Mammary epithelial cell (primary cell): ENCODE data around the gene HHLA2.

Experiments
- CTCF ChIP-seq, 2 donors: IDR thresholded peaks in 1 of 2; conservative IDR thresholded peaks in 1 of 2; 2 replicates each; pipeline ENCODE4 v1.5.1; 2011 to 2012; ENCODE audit warnings: inconsistent platforms in 2 of 2, low read length in 2 of 2, mild to moderate bottlenecking in 2 of 2, control low read depth in 1 of 2, low read depth in 1 of 2; ENCODE audit not compliant: insufficient read depth in 1 of 2; ENCODE audit errors: extremely low read depth in 1 of 2
- EZH2 ChIP-seq: IDR thresholded peaks from 2 replicates; pipeline ENCODE4 v1.6.1; 2012; ENCODE audit warnings: low read length, inconsistent platforms, borderline replicate concordance

DNA sequence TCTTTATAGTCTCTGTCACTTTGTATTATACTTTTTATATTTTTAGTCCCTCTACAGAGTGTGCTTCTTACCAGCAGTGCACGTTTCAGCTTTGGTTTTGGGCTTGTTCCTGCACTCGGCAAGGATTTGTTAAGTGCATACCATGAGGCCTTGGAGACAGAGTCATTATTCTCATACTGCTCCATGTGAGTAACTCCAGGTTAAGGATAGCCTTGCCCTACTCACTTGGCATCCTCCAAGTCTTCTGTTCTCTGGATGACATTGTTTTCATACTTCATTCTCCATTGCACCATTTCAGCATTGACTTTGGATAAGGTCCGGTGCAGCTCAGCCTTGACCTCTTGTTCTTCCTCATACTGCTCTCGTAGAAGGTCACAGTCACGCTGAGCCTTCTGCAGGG is 117.7 kb downstream of the HHLA2 start:
- TF ChIP-seq CTCF (conservative IDR thresholded peaks at IDR 0.05 in 1 of 2, IDR thresholded peaks at IDR 0.05 in 1 of 2; ENCODE audit: extremely low read depth in 1 of 2, insufficient read depth in 1 of 2, low read depth in 1 of 2, low read length in 2 of 2) (no peak), EZH2 (no peak)
